Activated CD4-positive, alpha-beta T cell treated with anti-CD3 and anti-CD28 coated beads for 36 hours (primary cell): Measurements from ENCODE around the gene ABHD8. TPM values are rescaled to one million over a fixed set of nuclear protein-coding genes. Genes with fewer than 3 reads are reported as not detected.

Experiments
- ATAC-seq: fragments of 200-7000 bp; cut with Tn5 transposase; one replicate; pipeline ENCODE4 v1.10.0; 2021; ENCODE audit warnings: mild to moderate bottlenecking, moderate library complexity
- CTCF ChIA-PET: fragments of 350-600 bp; sonication (Branson Sonifier 250); formaldehyde crosslinking; loops from one replicate; lab custom pipeline; 2021; ENCODE audit warnings: antibody characterized with exemption; lab: Charles Lee
- POLR2A ChIA-PET: fragments of 350-600 bp; sonication (Branson Sonifier 250); formaldehyde crosslinking; loops from one replicate; lab custom pipeline; 2021; ENCODE audit warnings: antibody characterized with exemption, inconsistent platforms; lab: Charles Lee
- DNase-seq: peaks from one replicate; pipeline ENCODE4 v3.0.0-alpha.2; 2020
- H3K27ac Mint-ChIP-seq: one replicate; pipeline ENCODE4 v1.8.0; 2021; ENCODE audit warnings: mixed read lengths
- H3K27me3 Mint-ChIP-seq: one replicate; pipeline ENCODE4 v1.8.0; 2021; ENCODE audit warnings: mixed read lengths
- H3K36me3 Mint-ChIP-seq: one replicate; pipeline ENCODE4 v1.8.0; 2021; ENCODE audit warnings: low read depth, mixed read lengths
- H3K4me1 Mint-ChIP-seq: one replicate; pipeline ENCODE4 v1.8.0; 2021; ENCODE audit warnings: mixed read lengths
- H3K4me3 Mint-ChIP-seq: one replicate; pipeline ENCODE4 v1.8.0; 2021; ENCODE audit warnings: mild to moderate bottlenecking, moderate library complexity, mixed read lengths
- H3K9me3 Mint-ChIP-seq: one replicate; pipeline ENCODE4 v1.8.0; 2021; ENCODE audit warnings: low read depth, mixed read lengths
- intact Hi-C, 2 experiments: fragments of 100-400 bp; cut with DNase I in 1 of 2; cut with micrococcal nuclease in 1 of 2; formaldehyde crosslinking; loops; one replicate each; pipeline versions ENCODE4 v1.14.2 to v1.15.1; 2022 to 2024; cut with DNase I, micrococcal nuclease
- total RNA-seq, 2 experiments: library from RNA; stranded (reverse); gene quantifications; one replicate each; pipeline ENCODE4 v1.2.3, GENCODE V29; 2021

ABHD8 gene
- total RNA-seq, 2 experiments from 2014 or later = 6.1 to 8.0 TPM

- no peaks in the 10 kb centered on the region for H3K9me3 Mint-ChIP-seq
- peaks cover 5% of the 10 kb centered on the region for H3K4me1 Mint-ChIP-seq
- H3K27ac Mint-ChIP-seq = no peak within 1 kb of the TSS
- CTCF ChIA-PET = no interaction called here
- ATAC-seq (peak; percentile 13), DNase-seq (no peak)
- intact Hi-C loops = loop anchor here in 1 of 2 experiments (1.0 kb wide), 2 partner anchors 19 to 22 kb away; partner anchors contain the start of genes BABAM1 and OCEL1
- H3K36me3 Mint-ChIP-seq = no peaks in the 10 kb centered on the region
- H3K4me3 Mint-ChIP-seq = peak within 1 kb of the TSS; percentile 70
- peaks cover 2% of the 10 kb centered on the region for H3K27me3 Mint-ChIP-seq
- POLR2A ChIA-PET = no interaction called here
These were observed 57.7 kb downstream of the ABHD8 start, which contains the start of gene NR2F6 for GRCh38 chr19:17245535-17245984. TSS of gene NR2F6 (minus strand) at chr19:17245919. CDS start at chr19:17245220, 699 bp downstream.

DNA sequence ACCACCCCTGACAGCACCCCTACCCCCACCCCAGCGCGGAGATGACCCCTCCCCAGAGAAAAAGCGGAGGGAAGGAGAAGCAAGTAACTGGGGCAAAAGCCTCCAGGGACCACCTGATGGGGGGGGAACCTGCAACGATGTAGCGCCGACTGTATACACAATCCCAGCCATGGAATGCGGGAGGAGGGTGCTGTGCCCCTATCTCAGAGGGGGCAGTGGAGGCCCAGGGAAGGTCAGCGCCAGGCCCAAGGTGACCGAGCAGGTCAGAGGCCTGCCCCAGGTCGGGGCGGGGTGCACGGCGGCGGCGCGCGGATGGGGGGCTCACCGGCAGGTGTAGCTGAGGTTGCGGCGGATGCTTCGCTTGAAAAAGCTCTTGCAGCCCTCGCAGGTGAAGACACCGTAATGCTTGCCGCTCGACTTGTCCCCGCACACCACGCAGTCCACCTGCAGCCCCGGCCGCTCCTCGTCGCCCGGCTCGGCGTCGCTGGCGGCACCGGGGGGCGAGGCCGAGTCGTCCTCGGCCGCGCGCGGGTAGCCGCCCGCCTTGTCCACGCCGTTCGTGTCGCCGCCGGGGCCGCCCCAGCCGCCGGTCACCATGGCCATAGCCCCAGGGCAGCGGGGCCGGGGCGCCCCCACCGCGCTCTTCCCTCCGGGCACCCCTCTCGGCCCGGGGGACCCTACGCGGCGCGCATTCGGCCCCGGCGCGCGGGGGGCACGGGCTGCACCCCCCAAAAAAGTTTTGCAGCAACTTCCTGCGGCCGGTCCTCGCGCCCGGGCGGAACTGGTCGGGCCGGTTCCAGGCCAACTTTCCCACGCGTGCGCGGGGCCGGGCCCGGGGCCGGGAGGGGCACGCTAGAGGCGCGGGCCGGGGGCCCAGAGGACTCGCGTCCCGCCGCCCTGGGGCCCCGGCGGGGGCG lies 58.3 kb downstream of the ABHD8 start:
- CTCF ChIA-PET = interaction anchor here (1.0 kb wide), 1 partner anchor 15 kb away, joined by 4 read pairs; no protein-coding TSS in a partner anchor
- peaks cover 5% of the 10 kb centered on the region for H3K4me1 Mint-ChIP-seq
- no peaks in the 10 kb centered on the region for H3K36me3 Mint-ChIP-seq
- no peaks in the 10 kb centered on the region for H3K9me3 Mint-ChIP-seq
- intact Hi-C loops = loop anchor here in 1 of 2 experiments (1.0 kb wide), 2 partner anchors 19 to 22 kb away; partner anchors contain the start of genes BABAM1 and OCEL1
- H3K27me3 Mint-ChIP-seq = peaks cover 2% of the 10 kb centered on the region
- DNase-seq (no peak), ATAC-seq (no peak)
- POLR2A ChIA-PET = no interaction called here
- H3K4me3 Mint-ChIP-seq = peak overlapping the region; percentile 45
- H3K27ac Mint-ChIP-seq = no peak overlapping the region

DNA sequence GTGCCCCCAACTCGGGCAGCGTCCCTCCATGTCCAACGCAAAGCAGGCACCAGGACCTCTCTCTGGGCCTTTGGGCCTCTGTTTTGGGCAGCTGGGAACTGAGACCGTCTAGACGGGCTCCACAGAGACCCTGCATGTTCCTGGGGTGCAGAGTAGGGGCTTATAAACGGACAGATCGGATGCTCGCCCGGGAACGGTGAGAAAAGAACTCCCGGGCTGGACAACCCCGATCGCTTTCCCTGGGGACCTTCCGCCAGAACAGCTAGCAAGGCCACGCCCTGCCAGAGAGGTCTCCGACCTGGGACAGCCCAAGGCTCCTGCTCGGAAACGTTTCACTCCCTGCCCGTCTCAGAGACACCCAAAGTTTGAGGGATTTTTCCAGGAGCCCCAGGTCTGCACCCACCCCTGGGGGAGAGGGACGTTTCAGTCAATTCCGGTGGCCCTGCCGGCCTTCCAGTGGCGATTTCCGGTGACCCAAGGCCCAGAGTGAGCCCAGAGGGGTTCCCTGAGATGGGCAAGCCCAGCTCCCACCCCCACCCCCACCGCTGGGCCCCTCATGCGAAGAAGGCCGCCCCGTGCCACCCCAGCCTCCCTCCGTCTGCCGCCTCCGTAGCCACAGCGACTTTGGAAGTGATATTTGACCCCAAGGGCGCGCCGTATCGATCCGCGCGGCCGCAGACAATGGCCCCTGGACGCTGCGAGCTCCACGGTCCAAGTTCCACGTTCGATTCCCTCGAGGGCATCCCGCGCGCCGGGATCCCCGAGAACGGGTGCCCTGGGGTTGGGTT lies 59.2 kb downstream of the ABHD8 start:
- Mint-ChIP-seq H3K27ac (no peak overlapping the region), H3K36me3 (no peaks in the 10 kb centered on the region), H3K27me3 (peaks cover 2% of the 10 kb centered on the region), H3K4me3 (peak overlapping the region; percentile 45), H3K9me3 (no peaks in the 10 kb centered on the region), H3K4me1 (peaks cover 5% of the 10 kb centered on the region)
- CTCF ChIA-PET = interaction anchor here (1.0 to 1.4 kb wide), 2 partner anchors 16 to 28 kb away, joined by 4 read pairs; no protein-coding TSS in a partner anchor
- POLR2A ChIA-PET = interaction anchor here (0.8 kb wide), 1 partner anchor 29 kb away, joined by 3 read pairs; the partner anchor contains the start of gene USE1
- intact Hi-C loops = no loop called here
- ATAC-seq = no peak
- no peak for DNase-seq

DNA sequence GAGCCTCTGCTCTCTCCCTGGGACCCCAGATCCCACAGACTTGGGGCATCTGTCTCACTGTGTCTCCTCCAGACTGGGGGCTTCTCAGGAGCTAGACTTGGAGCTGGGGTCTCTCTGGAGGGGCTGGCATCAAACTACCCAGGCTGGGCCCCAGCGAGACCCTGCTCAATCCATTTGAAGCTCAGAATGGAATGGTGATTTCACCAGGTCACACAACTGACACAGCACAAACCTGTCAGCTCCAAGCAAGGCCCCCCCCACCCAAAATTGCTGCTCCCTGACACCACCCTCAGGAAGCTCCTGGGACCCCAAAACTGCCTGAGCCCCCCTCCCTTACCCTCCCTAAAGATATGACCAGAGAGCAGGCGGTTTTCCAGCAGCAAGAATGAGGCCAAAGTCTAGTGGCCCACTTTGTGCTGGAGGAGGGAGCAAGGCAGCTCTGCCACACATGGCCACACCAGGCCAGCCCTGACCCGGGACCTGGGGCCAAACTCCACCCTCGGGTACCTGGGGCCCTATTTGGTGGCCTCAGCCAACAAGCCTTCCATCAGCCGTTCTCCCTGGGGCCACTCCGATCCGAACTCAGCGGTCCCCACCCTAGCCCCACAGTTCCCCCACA lies 59.9 kb downstream of the ABHD8 start:
- POLR2A ChIA-PET = interaction anchor here (1.2 kb wide), 1 partner anchor 24 kb away, joined by 5 read pairs; the partner anchor contains the start of gene BABAM1
- DNase-seq (no peak), ATAC-seq (no peak)
- Mint-ChIP-seq H3K4me1 (peaks cover 5% of the 10 kb centered on the region), H3K4me3 (no peak overlapping the region), H3K9me3 (no peaks in the 10 kb centered on the region), H3K27ac (no peak overlapping the region), H3K27me3 (peaks cover 2% of the 10 kb centered on the region), H3K36me3 (no peaks in the 10 kb centered on the region)
- CTCF ChIA-PET = interaction anchor here (0.6 to 2.5 kb wide), 4 partner anchors 17 to 150 kb away, joined by 3 to 8 read pairs (median 4); no protein-coding TSS in a partner anchor
- intact Hi-C loops = no loop called here

DNA sequence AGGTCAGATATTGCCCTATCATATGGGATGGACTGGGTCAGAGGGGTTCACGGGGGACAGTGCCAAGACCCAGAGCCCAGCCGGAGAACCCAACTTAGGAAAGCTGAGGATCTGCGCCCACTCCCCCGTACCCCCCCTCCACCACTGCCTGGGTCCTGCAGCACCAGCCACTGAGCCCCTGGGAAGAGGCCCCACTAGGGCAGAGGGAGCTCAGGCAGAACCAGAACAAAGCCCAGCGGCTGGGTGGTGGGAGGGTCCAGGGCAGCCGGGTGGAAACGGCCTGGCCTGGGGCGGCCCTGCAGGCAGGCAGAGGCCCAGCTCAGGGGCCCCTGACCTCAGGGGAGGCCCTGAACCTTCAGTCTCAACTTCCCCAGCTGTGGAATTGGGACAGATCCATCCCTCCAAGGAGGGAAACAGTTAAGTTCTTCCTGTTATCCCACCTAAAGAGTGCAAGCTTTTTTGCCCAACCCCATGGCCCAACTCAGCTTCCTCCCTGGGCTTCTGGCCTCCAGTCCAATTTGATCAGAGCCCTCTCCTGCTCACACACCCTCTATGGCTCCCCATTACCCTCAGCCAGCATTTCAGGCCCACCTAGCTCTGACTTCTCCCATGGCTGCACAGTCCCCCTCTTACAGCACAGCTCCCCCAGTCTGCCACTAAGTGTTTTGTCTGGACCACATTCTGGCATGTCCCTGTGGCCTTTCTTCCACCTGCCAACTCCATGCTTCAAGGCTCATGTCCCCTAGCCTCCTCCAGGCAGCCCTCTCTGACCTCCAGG lies 60.6 kb downstream of the ABHD8 start:
- Mint-ChIP-seq H3K27ac (no peak overlapping the region), H3K36me3 (no peaks in the 10 kb centered on the region), H3K9me3 (no peaks in the 10 kb centered on the region), H3K4me3 (no peak overlapping the region), H3K27me3 (peaks cover 2% of the 10 kb centered on the region), H3K4me1 (peaks cover 5% of the 10 kb centered on the region)
- intact Hi-C loops = no loop called here
- DNase-seq (no peak), ATAC-seq (no peak)
- CTCF ChIA-PET = interaction anchor here (0.6 to 2.5 kb wide), 7 partner anchors 17 to 802 kb away, joined by 3 to 8 read pairs (median 3); no protein-coding TSS in a partner anchor
- POLR2A ChIA-PET = interaction anchor here (1.2 kb wide), 1 partner anchor 24 kb away, joined by 5 read pairs; the partner anchor contains the start of gene BABAM1

Other genes with a start within 250 kb of the ABHD8 start
- 10 to 100 TPM; 32.6 to 41.7 TPM for gene HAUS8, start 228.0 kb downstream of the ABHD8 start, total RNA-seq
- 10 to 100 TPM; 90.3 to 98.5 TPM for gene MYO9B, start 227.6 kb downstream of the ABHD8 start, total RNA-seq
- gene USE1, start 88.1 kb downstream of the ABHD8 start, total RNA-seq = 10 to 100 TPM; 22.6 to 24.5 TPM
- 10 to 100 TPM; 10.9 to 11.7 TPM for gene OCEL1, start 77.2 kb downstream of the ABHD8 start, total RNA-seq
- 1 to 10 TPM; 7.4 to 7.9 TPM for gene NR2F6, start 57.5 kb downstream of the ABHD8 start, total RNA-seq
- gene USHBP1, start 38.7 kb downstream of the ABHD8 start, total RNA-seq = under 1 TPM in 1 of 2 experiments, not detected in 1; 0.11 TPM
- 100 to 1,000 TPM; 109 to 132 TPM for gene BABAM1, start 36.0 kb downstream of the ABHD8 start, total RNA-seq
- gene ANKLE1, start 21.5 kb downstream of the ABHD8 start, total RNA-seq = 1 to 10 TPM; 2.9 to 3.1 TPM
- 10 to 100 TPM; 72.0 to 88.6 TPM for gene MRPL34, start 2.4 kb upstream of the ABHD8 start, total RNA-seq
- gene DDA1, start 6.1 kb upstream of the ABHD8 start, total RNA-seq = 10 to 100 TPM; 26.2 to 39.6 TPM
- 1 to 10 TPM; 4.2 to 4.8 TPM for gene ANO8, start 31.4 kb upstream of the ABHD8 start, total RNA-seq
- 10 to 100 TPM; 37.3 to 39.8 TPM for gene GTPBP3, start 34.1 kb upstream of the ABHD8 start, total RNA-seq
- gene PLVAP, start 73.9 kb upstream of the ABHD8 start, total RNA-seq = not detected
- 1 to 10 TPM in 1 of 2 experiments, under 1 TPM in 1; 0.97 to 1.6 TPM for gene CCDC194, start 90.8 kb upstream of the ABHD8 start, total RNA-seq
- gene BST2, start 102.2 kb upstream of the ABHD8 start, total RNA-seq = 10 to 100 TPM; 62.0 to 70.7 TPM
- 10 to 100 TPM; 27.6 to 32.6 TPM for gene MVB12A, start 116.6 kb upstream of the ABHD8 start, total RNA-seq
- gene TMEM221, start 145.2 kb upstream of the ABHD8 start, total RNA-seq = not detected
- not detected for gene NXNL1, start 157.5 kb upstream of the ABHD8 start, total RNA-seq
- 1 to 10 TPM; 2.2 to 2.7 TPM for gene SLC27A1, start 167.1 kb upstream of the ABHD8 start, total RNA-seq
- 10 to 100 TPM; 53.1 to 55.5 TPM for gene PGLS, start 208.2 kb upstream of the ABHD8 start, total RNA-seq